Measurements from ENCODE around the gene DZANK1. TPM values are rescaled to one million over a fixed set of nuclear protein-coding genes. Genes with fewer than 3 reads are reported as not detected.
"Not testable (repeated sequence)": the region's sequence is repeated elsewhere in the genome, so short reads cannot be mapped to it uniquely, and the experiment has no call there.

Gene DZANK1
- total RNA-seq, 1 donor from 2014 or later, result 7.5 TPM

DNA sequence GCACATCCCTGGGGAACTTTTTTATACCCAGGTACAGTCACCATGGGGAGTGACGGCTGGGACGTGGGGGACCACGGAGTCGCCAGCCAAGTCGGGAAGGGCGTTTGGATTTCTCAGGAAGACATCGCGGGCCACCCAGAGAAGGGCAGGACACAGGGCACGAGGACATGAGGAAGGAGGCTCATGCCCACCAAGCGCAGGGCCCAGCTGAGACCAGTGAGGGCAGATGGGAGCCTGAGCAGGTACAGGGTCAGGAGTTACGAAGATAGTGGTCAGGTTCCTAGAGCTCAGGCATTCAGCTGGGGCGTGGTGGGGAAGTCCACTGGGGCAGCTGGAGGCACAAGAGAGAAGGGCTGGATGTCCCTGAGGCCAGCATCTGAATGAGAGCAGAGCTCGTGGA lies 103.9 kb downstream of the DZANK1 start:
- no peaks in the 10 kb centered on the region for H3K27me3 Mint-ChIP-seq (ENCODE audit: low read depth)
- no peak overlapping the region for H3K4me3 Mint-ChIP-seq
- DNase-seq (ENCODE audit: low read depth, low spot score), result no peak
- TF ChIP-seq, protein P1, sequence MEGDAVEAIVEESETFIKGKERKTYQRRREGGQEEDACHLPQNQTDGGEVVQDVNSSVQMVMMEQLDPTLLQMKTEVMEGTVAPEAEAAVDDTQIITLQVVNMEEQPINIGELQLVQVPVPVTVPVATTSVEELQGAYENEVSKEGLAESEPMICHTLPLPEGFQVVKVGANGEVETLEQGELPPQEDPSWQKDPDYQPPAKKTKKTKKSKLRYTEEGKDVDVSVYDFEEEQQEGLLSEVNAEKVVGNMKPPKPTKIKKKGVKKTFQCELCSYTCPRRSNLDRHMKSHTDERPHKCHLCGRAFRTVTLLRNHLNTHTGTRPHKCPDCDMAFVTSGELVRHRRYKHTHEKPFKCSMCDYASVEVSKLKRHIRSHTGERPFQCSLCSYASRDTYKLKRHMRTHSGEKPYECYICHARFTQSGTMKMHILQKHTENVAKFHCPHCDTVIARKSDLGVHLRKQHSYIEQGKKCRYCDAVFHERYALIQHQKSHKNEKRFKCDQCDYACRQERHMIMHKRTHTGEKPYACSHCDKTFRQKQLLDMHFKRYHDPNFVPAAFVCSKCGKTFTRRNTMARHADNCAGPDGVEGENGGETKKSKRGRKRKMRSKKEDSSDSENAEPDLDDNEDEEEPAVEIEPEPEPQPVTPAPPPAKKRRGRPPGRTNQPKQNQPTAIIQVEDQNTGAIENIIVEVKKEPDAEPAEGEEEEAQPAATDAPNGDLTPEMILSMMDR (conservative IDR thresholded peaks at IDR 0.05), result no peak
- peaks cover 3% of the 10 kb centered on the region for H3K9me3 Mint-ChIP-seq
- no peaks in the 10 kb centered on the region for H3K36me3 Mint-ChIP-seq (ENCODE audit: low read depth)
- no peaks in the 10 kb centered on the region for H3K4me1 Mint-ChIP-seq
- H3K27ac Mint-ChIP-seq (ENCODE audit: unreplicated experiment), result no peak overlapping the region

DNA sequence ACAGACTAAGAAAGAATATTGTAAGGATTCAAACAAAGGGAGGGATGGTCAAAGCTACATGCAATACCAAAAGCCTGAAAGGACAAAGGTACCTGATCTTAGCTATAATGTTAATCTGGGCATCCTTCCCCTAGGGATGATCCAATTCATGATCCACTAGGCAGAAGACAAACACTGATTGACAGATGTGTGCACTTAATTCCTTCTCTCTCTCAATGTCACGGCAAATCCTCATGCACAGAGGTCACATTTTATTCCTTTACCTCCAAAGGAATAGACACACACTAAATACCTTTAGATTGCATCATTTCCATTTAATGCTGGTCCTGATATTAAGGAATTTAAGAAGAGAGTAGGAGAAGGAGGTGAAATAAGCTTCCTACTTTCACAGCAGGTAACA lies 105.2 kb downstream of the DZANK1 start:
- H3K9me3 Mint-ChIP-seq, result no peaks in the 10 kb centered on the region
- H3K36me3 Mint-ChIP-seq (ENCODE audit: low read depth), result no peaks in the 10 kb centered on the region
- H3K4me3 Mint-ChIP-seq, result no peak overlapping the region
- H3K27ac Mint-ChIP-seq (ENCODE audit: unreplicated experiment), result no peak overlapping the region
- H3K4me1 Mint-ChIP-seq, result no peaks in the 10 kb centered on the region
- no peak for DNase-seq (ENCODE audit: low read depth, low spot score)
- H3K27me3 Mint-ChIP-seq (ENCODE audit: low read depth), result no peaks in the 10 kb centered on the region
- TF ChIP-seq, protein P1 (conservative IDR thresholded peaks at IDR 0.05), result no peak

DNA sequence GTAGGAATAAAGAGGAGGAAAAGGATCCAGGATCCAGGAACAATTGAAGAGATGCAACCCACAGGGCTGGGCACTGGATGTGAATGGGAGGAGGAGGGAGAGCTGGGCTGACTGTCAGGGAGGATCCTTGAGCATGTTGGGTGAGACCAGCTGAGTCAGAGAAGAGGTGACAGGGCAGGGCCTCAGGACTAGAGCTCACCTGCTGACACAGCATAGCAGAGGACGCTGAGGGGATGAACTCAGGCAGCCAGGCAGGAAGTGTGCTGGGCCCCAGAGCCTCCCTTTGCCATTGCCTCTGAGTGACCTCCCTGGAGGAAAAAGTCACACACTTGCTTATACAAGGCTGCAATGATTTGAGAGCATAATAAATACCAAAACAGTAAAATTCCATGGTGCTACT lies 106.2 kb downstream of the DZANK1 start:
- no peak overlapping the region for H3K4me3 Mint-ChIP-seq
- H3K27ac Mint-ChIP-seq (ENCODE audit: unreplicated experiment), result no peak overlapping the region
- no peak for DNase-seq (ENCODE audit: low read depth, low spot score)
- H3K9me3 Mint-ChIP-seq, result no peaks in the 10 kb centered on the region
- H3K36me3 Mint-ChIP-seq (ENCODE audit: low read depth), result no peaks in the 10 kb centered on the region
- no peaks in the 10 kb centered on the region for H3K4me1 Mint-ChIP-seq
- TF ChIP-seq, protein P1 (conservative IDR thresholded peaks at IDR 0.05), result no peak
- H3K27me3 Mint-ChIP-seq (ENCODE audit: low read depth), result no peaks in the 10 kb centered on the region

DNA sequence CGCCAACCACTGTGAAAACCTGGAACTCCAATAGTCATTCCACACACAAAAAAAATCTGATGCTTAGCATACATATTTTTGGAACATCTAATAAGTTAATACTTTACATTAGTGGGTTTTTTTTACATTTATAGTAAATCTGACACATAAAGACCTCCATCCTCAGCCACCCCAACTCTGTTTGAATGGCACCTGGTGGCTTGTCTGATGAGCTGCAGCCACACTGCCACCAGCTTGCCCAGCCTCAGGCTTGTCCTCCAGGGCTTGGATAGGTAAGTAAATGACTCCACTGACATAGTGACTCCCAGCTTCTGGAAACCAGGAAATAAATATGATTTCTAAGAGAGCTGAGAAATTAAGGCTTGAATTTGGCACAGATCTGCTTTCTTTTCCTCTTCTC lies 107.0 kb downstream of the DZANK1 start:
- TF ChIP-seq, protein P1 (conservative IDR thresholded peaks at IDR 0.05), result no peak
- no peak overlapping the region for H3K27ac Mint-ChIP-seq (ENCODE audit: unreplicated experiment)
- H3K4me3 Mint-ChIP-seq, result no peak overlapping the region
- peaks cover 2% of the 10 kb centered on the region for H3K9me3 Mint-ChIP-seq
- no peaks in the 10 kb centered on the region for H3K4me1 Mint-ChIP-seq
- peaks cover 1% of the 10 kb centered on the region for H3K27me3 Mint-ChIP-seq (ENCODE audit: low read depth)
- H3K36me3 Mint-ChIP-seq (ENCODE audit: low read depth), result no peaks in the 10 kb centered on the region
- DNase-seq (ENCODE audit: low read depth, low spot score), result no peak

DNA sequence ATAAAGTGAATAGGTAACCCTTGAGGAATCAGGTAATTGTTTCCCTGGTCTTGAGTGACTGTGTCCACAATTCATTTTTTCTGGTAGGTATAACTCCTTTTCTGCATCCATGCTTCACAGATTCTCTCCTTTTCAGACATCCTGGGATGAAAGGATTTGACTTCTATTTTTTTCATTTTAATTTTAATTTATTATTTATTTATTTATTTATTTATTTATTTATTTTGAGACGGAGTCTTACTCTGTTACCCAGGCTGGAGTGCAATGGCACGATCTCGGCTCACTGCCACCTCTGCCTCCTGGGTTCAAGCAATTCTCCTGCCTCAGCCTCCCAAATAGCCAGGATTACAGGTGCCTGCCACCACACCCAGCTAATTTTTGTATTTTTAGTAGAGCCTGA lies 117.1 kb downstream of the DZANK1 start:
- H3K4me1 Mint-ChIP-seq; H3K36me3 Mint-ChIP-seq (ENCODE audit: low read depth); H3K4me3 Mint-ChIP-seq; H3K27ac Mint-ChIP-seq (ENCODE audit: unreplicated experiment); DNase-seq (ENCODE audit: low read depth, low spot score); H3K27me3 Mint-ChIP-seq (ENCODE audit: low read depth); H3K9me3 Mint-ChIP-seq: not testable (repeated sequence)

Small RNA genes within 50 kb of the gene (microRNA-seq; reads per million reads assigned to microRNA genes)
- 3.0 reads per million for gene MIR3192

Other genes with a start within 250 kb of the DZANK1 start
- gene ZNF133, start 178.5 kb downstream of the DZANK1 start, total RNA-seq, result 12.6 and 16.1 TPM in 2 replicates
- gene POLR3F, start 360 bp upstream of the DZANK1 start, total RNA-seq, result 12.9 and 14.1 TPM in 2 replicates
- gene RBBP9, start 30.2 kb upstream of the DZANK1 start, total RNA-seq, result 23.6 and 23.7 TPM in 2 replicates
- 50.6 and 58.9 TPM in 2 replicates for gene SEC23B, start 40.9 kb upstream of the DZANK1 start, total RNA-seq
- 65.4 and 68.3 TPM in 2 replicates for gene SMIM26, start 100.4 kb upstream of the DZANK1 start, total RNA-seq
- gene DTD1, start 121.0 kb upstream of the DZANK1 start, total RNA-seq, result 68.2 and 73.4 TPM in 2 replicates

Data from neural crest cell (in vitro differentiated cells).